Measurements from ENCODE around the gene HSBP1L1. TPM values are rescaled to one million over a fixed set of nuclear protein-coding genes. Genes with fewer than 3 reads are reported as not detected.

Gene HSBP1L1
- total and polyA plus RNA-seq, 2 experiments from 2014 or later, result 1.8 to 3.7 TPM

GRCh38 chr18:79921984-79922965, 42.2 kb upstream of the HSBP1L1 start:
- TF ChIP-seq EZH2 (IDR thresholded peaks at IDR 0.05; ENCODE audit: low read depth, unreplicated experiment) (no peak), STAT1 (IDR thresholded peaks at IDR 0.05; ENCODE audit: unreplicated experiment) (no peak), REST (IDR thresholded peaks at IDR 0.05; ENCODE audit: unreplicated experiment) (no peak), ZNF114 (CRISPR knock-in tag; IDR thresholded peaks at IDR 0.05) (no peak), JUNB (IDR thresholded peaks at IDR 0.05; ENCODE audit: unreplicated experiment) (no peak), ETS1 (IDR thresholded peaks at IDR 0.05) (no peak), ZNF462 (CRISPR knock-in tag; IDR thresholded peaks at IDR 0.05) (no peak), POLR2AphosphoS5 (IDR thresholded peaks at IDR 0.05; ENCODE audit: low read depth) (no peak), ZNF331 (CRISPR knock-in tag; IDR thresholded peaks at IDR 0.05; ENCODE audit: low read depth) (no peak), EZH2phosphoT487 (IDR thresholded peaks at IDR 0.05; ENCODE audit: unreplicated experiment) (no peak), NANOG (IDR thresholded peaks at IDR 0.05; ENCODE audit: borderline replicate concordance) (no peak), CTCF (conservative IDR thresholded peaks at IDR 0.05; ENCODE audit: low read depth in 2 of 2) (no peak), CREB1 (CRISPR knock-in tag; IDR thresholded peaks at IDR 0.05; ENCODE audit: low read depth) (no peak)
- ATAC-seq (no peak), DNase-seq (ENCODE audit: low spot score) (no peak)
- H4K20me1 ChIP-seq (replicated peaks; ENCODE audit: insufficient read depth), result no peaks in the 10 kb centered on the region
- no peak overlapping the region for H2AFZ ChIP-seq
- H3F3A ChIP-seq (replicated peaks; ENCODE audit: low read depth), result no peaks in the 10 kb centered on the region
- no peak overlapping the region for H3K4me3 ChIP-seq
- peaks cover 6% of the 10 kb centered on the region for H3K9me3 Mint-ChIP-seq
- no peaks in the 10 kb centered on the region for H3K4me1 ChIP-seq (ENCODE audit: insufficient read depth)
- H3K27me3 Mint-ChIP-seq (ENCODE audit: insufficient read depth, low read depth, poor library complexity), result peaks cover 8% of the 10 kb centered on the region
- H3K27ac ChIP-seq (ENCODE audit: low read depth), result no peak overlapping the region
- H3K27me3 ChIP-seq (ENCODE audit: insufficient read depth), result no peaks in the 10 kb centered on the region
- no peak overlapping the region for H3K27ac Mint-ChIP-seq
- no peak overlapping the region for H3K4me3 Mint-ChIP-seq
- H3K4me2 ChIP-seq, result no peak overlapping the region
- H3K4me1 Mint-ChIP-seq, result peaks cover 13% of the 10 kb centered on the region
- peaks cover 4% of the 10 kb centered on the region; the same call in 2 of the 3 replicates for H3K36me3 Mint-ChIP-seq (ENCODE audit: low read depth)
- H3K9me2 ChIP-seq (ENCODE audit: insufficient read depth), result no peaks in the 10 kb centered on the region
- H3K36me3 ChIP-seq (ENCODE audit: insufficient read depth), result no peaks in the 10 kb centered on the region
- H3K79me2 ChIP-seq (replicated peaks; ENCODE audit: insufficient read depth), result no peaks in the 10 kb centered on the region

Measured in GM23338 (cell line).